Colonic mucosa (tissue), 4 donors: ENCODE measurements around the gene LRRC51. TPM values are rescaled to one million over a fixed set of nuclear protein-coding genes. Genes with fewer than 3 reads are reported as not detected.

Source experiments
- DNase-seq: peaks from one replicate; pipeline ENCODE4 v3.0.0-alpha.2; 2020
- H3K27ac ChIP-seq: fragments of 200-600 bp; one replicate; pipeline ENCODE4 v1.8.0; 2021
- H3K27me3 ChIP-seq: fragments of 200-600 bp; one replicate; pipeline ENCODE4 v1.8.0; 2021
- H3K36me3 ChIP-seq: fragments of 200-600 bp; one replicate; pipeline ENCODE4 v1.8.0; 2021
- H3K4me1 ChIP-seq: fragments of 200-600 bp; one replicate; pipeline ENCODE4 v1.8.0; 2021; ENCODE audit warnings: mild to moderate bottlenecking
- H3K4me3 ChIP-seq: fragments of 200-600 bp; one replicate; pipeline ENCODE4 v1.8.0; 2021
- H3K9ac ChIP-seq, 2 donors: one replicate each; pipeline ENCODE4 v1.7.0; 2013; ENCODE audit warnings: control low read depth in 2 of 2, low read depth in 2 of 2, low read length in 2 of 2
- H3K9me3 ChIP-seq: fragments of 200-600 bp; one replicate; pipeline ENCODE4 v1.8.0; 2021
- CTCF ChIP-seq: fragments of 200-600 bp; IDR thresholded peaks from one replicate; pipeline ENCODE4 v1.8.0; 2022; ENCODE audit warnings: antibody characterized with exemption, mild to moderate bottlenecking
- intact Hi-C: fragments of 100-400 bp; cut with DNase I; formaldehyde crosslinking; loops from one replicate; pipeline ENCODE4 v1.14.1; 2022
- total RNA-seq, 2 donors: library from RNA; stranded (reverse); fragmentation: NEBNext Ultra II Directional in 1 of 2; extraction: Animal tissue kit (Norgen Biotek cat#: 25700) in 1 of 2; gene quantifications; one replicate each; pipeline ENCODE4 v1.2.1, GENCODE V29; 2021
- donor health status: healthy.
- donor health status: DM: no; HTN: no; CAD: no.
- donor health status: DM: no; HTN: no; CAD: no.

LRRC51 gene
- total RNA-seq, 2 donors from 2014 or later, result 6.2 to 10.9 TPM

DNA sequence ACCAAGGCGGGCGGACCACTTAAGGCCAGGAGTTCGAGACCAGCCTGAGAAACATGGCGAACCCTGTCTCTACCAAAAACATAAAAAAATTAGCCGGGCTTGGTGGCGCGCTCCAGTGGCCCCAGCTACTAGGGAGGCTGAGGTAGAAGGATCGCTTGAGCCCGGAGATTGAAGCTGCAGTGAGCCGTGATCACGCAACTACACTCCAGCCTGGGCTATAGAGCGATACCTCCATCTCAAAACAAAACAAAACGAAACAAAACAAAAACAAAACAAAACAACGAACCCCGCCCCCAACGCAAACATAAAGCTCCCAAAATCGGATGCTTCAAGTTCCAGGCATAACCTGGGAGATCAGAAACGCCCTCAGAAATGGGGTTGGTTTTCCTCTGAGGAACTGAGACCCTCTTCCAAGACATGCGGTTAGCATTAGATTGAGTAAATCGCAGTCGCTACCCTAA is 564 bp downstream of the LRRC51 start:
- Histone ChIP-seq H3K27ac (peak overlapping the region; percentile 88), H3K36me3 (no peaks in the 10 kb centered on the region), H3K4me1 (no peaks in the 10 kb centered on the region), H3K27me3 (no peaks in the 10 kb centered on the region), H3K9ac (peak overlapping the region; percentile 66 to 92), H3K9me3 (no peaks in the 10 kb centered on the region), H3K4me3 (peak overlapping the region; percentile 76)
- intact Hi-C loops, result no loop called here
- TF ChIP-seq CTCF, result no peak
- DNase-seq, result no peak

DNA sequence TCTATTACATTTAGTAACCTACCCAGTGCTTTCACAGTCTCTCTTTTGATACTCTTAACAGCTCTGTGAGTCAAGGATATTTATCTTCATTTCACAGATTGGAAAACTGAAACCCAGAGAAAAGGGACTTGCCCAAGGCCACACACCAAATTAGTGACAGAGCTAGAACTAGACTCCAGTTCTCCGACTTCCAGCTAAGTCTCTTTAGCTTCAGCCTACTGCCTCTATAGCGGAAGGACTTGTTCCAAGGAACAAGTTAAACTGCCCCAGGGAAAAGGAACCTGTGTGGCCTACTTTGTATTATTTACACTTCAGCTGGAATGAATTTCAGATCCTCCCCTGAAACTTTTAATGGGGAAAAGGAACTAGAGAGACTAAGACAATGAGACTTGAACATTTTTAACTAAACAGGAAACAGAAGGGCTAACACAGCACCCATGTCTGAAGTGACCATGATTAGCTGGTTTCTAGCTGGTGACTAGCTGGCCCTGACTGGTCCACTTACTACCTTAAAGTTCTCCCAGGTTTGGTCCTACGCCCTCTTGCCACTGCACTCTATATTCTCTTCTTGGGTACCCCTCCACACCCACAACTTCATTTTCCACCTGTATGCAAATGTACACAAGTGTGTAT is 1.3 kb downstream of the LRRC51 start:
- Histone ChIP-seq H3K27ac (peak overlapping the region; percentile 88), H3K36me3 (no peaks in the 10 kb centered on the region), H3K27me3 (no peaks in the 10 kb centered on the region), H3K4me1 (no peaks in the 10 kb centered on the region), H3K9ac (no peak overlapping the region), H3K4me3 (no peak overlapping the region), H3K9me3 (no peaks in the 10 kb centered on the region)
- no peak for DNase-seq
- intact Hi-C loops, result no loop called here
- no peak for TF ChIP-seq CTCF

DNA sequence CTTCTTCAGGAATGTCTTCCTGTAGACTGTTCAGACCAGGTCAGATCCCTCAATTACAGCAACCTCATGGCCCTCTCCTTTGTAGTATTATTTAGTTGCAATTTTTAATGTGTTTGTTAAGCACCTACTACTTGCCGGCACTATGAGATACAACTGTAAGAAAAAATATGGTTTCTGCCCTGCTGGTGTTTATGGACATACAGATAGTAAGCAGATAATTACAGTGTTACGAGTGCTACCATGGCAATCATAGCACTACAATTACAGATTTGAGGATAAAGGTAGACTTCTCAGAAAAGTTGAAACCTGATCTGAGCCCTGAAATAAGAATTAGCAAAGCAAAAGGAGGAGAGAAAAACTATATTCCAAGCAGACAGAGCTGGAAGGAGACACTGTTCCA is 2.8 kb downstream of the LRRC51 start:
- Histone ChIP-seq H3K9me3 (no peaks in the 10 kb centered on the region), H3K27me3 (no peaks in the 10 kb centered on the region), H3K4me3 (no peak overlapping the region), H3K27ac (peak overlapping the region; percentile 1), H3K4me1 (no peaks in the 10 kb centered on the region), H3K36me3 (no peaks in the 10 kb centered on the region), H3K9ac (no peak overlapping the region)
- intact Hi-C loops, result no loop called here
- no peak for DNase-seq
- TF ChIP-seq CTCF, result no peak

DNA sequence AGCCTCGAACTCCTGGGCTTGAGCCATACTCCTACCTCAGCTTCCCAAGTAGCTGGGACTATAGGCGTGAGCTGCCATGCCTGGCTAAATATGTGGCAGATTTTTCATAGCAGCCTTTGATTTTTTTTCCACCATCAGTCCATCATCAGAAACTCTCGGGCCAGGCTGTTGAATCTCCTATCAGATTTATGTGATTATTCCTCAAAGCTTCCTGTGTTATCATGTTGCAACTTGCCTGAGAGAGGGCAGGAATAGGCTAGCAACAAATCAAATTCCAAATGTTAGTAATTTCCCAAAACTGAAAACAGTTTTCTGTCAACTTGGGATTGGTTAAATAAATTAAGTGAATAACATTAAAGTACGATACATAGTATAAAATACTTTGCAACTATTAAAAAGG is 3.4 kb downstream of the LRRC51 start:
- H3K9ac ChIP-seq, result no peak overlapping the region
- no peak overlapping the region for H3K27ac ChIP-seq
- no peaks in the 10 kb centered on the region for H3K27me3 ChIP-seq
- TF ChIP-seq CTCF, result no peak
- H3K9me3 ChIP-seq, result no peaks in the 10 kb centered on the region
- no peaks in the 10 kb centered on the region for H3K36me3 ChIP-seq
- H3K4me3 ChIP-seq, result no peak overlapping the region
- H3K4me1 ChIP-seq, result no peaks in the 10 kb centered on the region
- intact Hi-C loops, result no loop called here
- DNase-seq, result no peak

- H3K4me1 ChIP-seq, result no peaks in the 10 kb centered on the region
- DNase-seq, result no peak
- no peaks in the 10 kb centered on the region for H3K36me3 ChIP-seq
- H3K27me3 ChIP-seq, result no peaks in the 10 kb centered on the region
- no peak overlapping the region for H3K4me3 ChIP-seq
- H3K27ac ChIP-seq, result no peak overlapping the region
- TF ChIP-seq CTCF, result no peak
- intact Hi-C loops, result no loop called here
- no peaks in the 10 kb centered on the region for H3K9me3 ChIP-seq
- no peak overlapping the region for H3K9ac ChIP-seq
These were observed 4.3 kb downstream of the LRRC51 start for GRCh38 chr11:72084965-72085364.
